Ishikawa (cell line): ENCODE data around the gene USP2.

Source experiments
- CEBPB ChIP-seq: IDR thresholded peaks from 2 replicates; pipeline ENCODE4 v1.6.1; 2012
- CREB1 ChIP-seq: IDR thresholded peaks from 2 replicates; pipeline ENCODE4 v1.6.1; 2012; ENCODE audit warnings: low read depth
- EGR1 ChIP-seq: IDR thresholded peaks from 2 replicates; pipeline ENCODE4 v1.6.1; 2012
- EP300 ChIP-seq: IDR thresholded peaks from 2 replicates; pipeline ENCODE4 v1.6.1; 2012; ENCODE audit warnings: borderline replicate concordance
- FOXM1 ChIP-seq: IDR thresholded peaks from 2 replicates; pipeline ENCODE4 v1.6.1; 2012; ENCODE audit warnings: low read depth, borderline replicate concordance
- MAX ChIP-seq: IDR thresholded peaks from 2 replicates; pipeline ENCODE4 v1.6.1; 2012
- NFIC ChIP-seq: IDR thresholded peaks from 2 replicates; pipeline ENCODE4 v1.6.1; 2012
- RAD21 ChIP-seq: IDR thresholded peaks from 2 replicates; pipeline ENCODE4 v1.6.1; 2012; ENCODE audit warnings: low read depth
- REST ChIP-seq: IDR thresholded peaks from 2 replicates; pipeline ENCODE4 v1.6.1; 2012; ENCODE audit warnings: low read depth, mild to moderate bottlenecking
- TAF1 ChIP-seq: IDR thresholded peaks from 2 replicates; pipeline ENCODE4 v1.6.1; 2012; ENCODE audit warnings: low read depth, mild to moderate bottlenecking
- TCF12 ChIP-seq: IDR thresholded peaks from 2 replicates; pipeline ENCODE4 v1.6.1; 2012; ENCODE audit warnings: low read depth
- TEAD4 ChIP-seq: IDR thresholded peaks from 2 replicates; pipeline ENCODE4 v1.6.1; 2012
- USF1 ChIP-seq: IDR thresholded peaks from 2 replicates; pipeline ENCODE4 v1.6.1; 2012
- YY1 ChIP-seq: IDR thresholded peaks from 2 replicates; pipeline ENCODE4 v1.6.1; 2012; ENCODE audit warnings: low read depth
- ZBTB7A ChIP-seq: IDR thresholded peaks from 2 replicates; pipeline ENCODE4 v1.6.1; 2012; ENCODE audit warnings: low read depth

Gene USP2

GRCh38 chr11:119391275-119391674 lies 9.8 kb upstream of the USP2 start:
- TF ChIP-seq CREB1 (no peak), EP300 (no peak), YY1 (no peak), RAD21 (no peak), USF1 (no peak), FOXM1 (no peak), CEBPB (no peak), TCF12 (no peak), MAX (no peak), TAF1 (no peak), NFIC (no peak), REST (no peak), EGR1 (no peak), ZBTB7A (no peak), TEAD4 (no peak)

GRCh38 chr11:119389611-119390254 lies 8.2 kb upstream of the USP2 start:
- TF ChIP-seq CREB1 (no peak), TEAD4 (no peak), RAD21 (peak; percentile 28), MAX (no peak)

- TF ChIP-seq FOXM1 (no peak), TAF1 (no peak), TCF12 (no peak), CEBPB (no peak), TEAD4 (no peak), NFIC (no peak)
These were observed 6.6 kb upstream of the USP2 start for GRCh38 chr11:119388103-119388502.

GRCh38 chr11:119384332-119384731 lies 2.8 kb upstream of the USP2 start:
- no peak for TF ChIP-seq TCF12
- TF ChIP-seq ZBTB7A: no peak
- no peak for TF ChIP-seq FOXM1

GRCh38 chr11:119382101-119382500 lies 611 bp upstream of the USP2 start:
- no peak for TF ChIP-seq CEBPB
- no peak for TF ChIP-seq YY1
- TF ChIP-seq TCF12: no peak
- TF ChIP-seq EP300: no peak
- no peak for TF ChIP-seq EGR1
- no peak for TF ChIP-seq RAD21
- no peak for TF ChIP-seq USF1
- no peak for TF ChIP-seq TAF1

- TF ChIP-seq EP300 (no peak), TCF12 (no peak; the same call in 1 of the 2 replicates), ZBTB7A (no peak), REST (no peak), YY1 (no peak), MAX (no peak), CEBPB (no peak), TEAD4 (no peak), EGR1 (no peak), RAD21 (no peak), TAF1 (no peak), FOXM1 (no peak), USF1 (no peak), NFIC (no peak)
These were observed 686 bp downstream of the USP2 start for GRCh38 chr11:119380827-119381180.
